ENCODE data around the gene ZGLP1.
A peak's percentile ranks its signal among the peaks of the same experiment; 100 is the strongest.

ZGLP1 gene

DNA sequence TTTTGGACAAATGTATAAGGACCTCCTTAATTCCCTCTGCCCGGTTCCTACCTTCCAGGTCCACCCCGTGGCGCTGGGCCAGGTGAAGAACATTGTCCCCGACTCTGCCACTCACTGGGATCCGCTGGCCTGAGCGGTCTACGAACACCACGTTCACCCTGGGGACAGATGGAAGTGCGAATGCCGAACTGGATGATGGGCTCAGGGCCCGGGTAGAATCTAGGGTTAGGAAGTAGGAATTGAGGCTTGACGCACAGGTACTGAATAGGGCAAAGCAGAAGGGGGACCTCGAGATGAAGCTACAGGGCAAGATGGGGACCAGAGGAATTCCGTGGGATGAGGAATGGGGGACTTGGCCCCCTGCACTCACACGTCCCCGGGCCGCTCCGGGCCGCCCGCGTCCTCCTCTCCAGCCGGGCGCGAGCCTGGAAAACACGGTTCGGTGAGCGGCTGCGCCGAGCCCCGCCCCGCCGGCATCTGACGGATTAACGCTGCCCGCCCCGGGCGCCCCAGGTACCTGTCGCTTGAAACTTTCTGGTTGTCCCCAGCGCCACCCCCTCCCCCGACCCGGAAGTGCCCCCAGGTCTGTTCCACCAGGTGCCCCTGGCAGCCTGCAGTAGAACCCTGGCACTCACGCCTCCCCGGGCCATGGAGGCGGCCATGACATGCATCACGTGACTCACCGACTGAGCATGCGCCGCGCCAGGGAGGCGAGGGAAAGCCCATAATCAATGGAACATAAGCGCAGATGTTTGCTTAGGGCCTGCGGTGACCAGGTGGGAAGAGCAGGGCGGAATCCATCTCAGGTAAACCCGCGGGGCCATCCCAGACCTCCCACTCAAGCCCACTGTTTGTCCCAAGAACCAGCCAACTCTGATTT lies 6.0 kb upstream of the ZGLP1 start, which contains the start of gene FDX2:
Gene FDX2 (minus strand): TSS at position 681 of the 880 bp plus-strand sequence. CDS start 19 bp downstream, at position 662.
- peak; percentile 85 to 93 for DNase-seq
- peak within 1 kb of the TSS; percentile 46 for H2BK5ac ChIP-seq (ENCODE audit: low read depth, low read length, poor library complexity)
- peak within 1 kb of the TSS; percentile 45 for H2BK12ac ChIP-seq (ENCODE audit: low read length)
- H3K9ac ChIP-seq (ENCODE audit: low read length): peak within 1 kb of the TSS; percentile 50
- peak within 1 kb of the TSS; percentile 75 for H3K18ac ChIP-seq (ENCODE audit: low read length)
- peak within 1 kb of the TSS; percentile 64 for H3K4ac ChIP-seq (ENCODE audit: low read depth, low read length)
- H3K14ac ChIP-seq (ENCODE audit: low read length): peak within 1 kb of the TSS; percentile 90
- WGBS (ENCODE audit: extremely low coverage, insufficient coverage, insufficient read length): no CpG with 5 or more reads among the region's 55 CpGs
- H3K23ac ChIP-seq (ENCODE audit: low read length): no peak within 1 kb of the TSS
- peak within 1 kb of the TSS; percentile 81 for H2AK5ac ChIP-seq (ENCODE audit: low read length)
- H3K79me2 ChIP-seq (ENCODE audit: control insufficient read depth, insufficient read depth, low read length, poor library complexity): peaks cover 6% of the 10 kb centered on the region
- H3K27ac ChIP-seq (ENCODE audit: low read depth, low read length): no peak within 1 kb of the TSS
- no peaks in the 10 kb centered on the region for H3K27me3 ChIP-seq (ENCODE audit: insufficient read depth, low read length)
- H3K4me3 ChIP-seq (ENCODE audit: low read depth, low read length): peak within 1 kb of the TSS; percentile 78
- peak within 1 kb of the TSS; percentile 55 for H4K91ac ChIP-seq (ENCODE audit: low read depth, low read length)
- H3K4me1 ChIP-seq (ENCODE audit: control insufficient read depth in 1 of 2, insufficient read depth in 2 of 2, low read length in 2 of 2): peaks cover 0 to 3% of the 10 kb centered on the region in 2 experiments
- H2AFZ ChIP-seq (ENCODE audit: insufficient read depth, low read length, poor library complexity): peak within 1 kb of the TSS; percentile 97
- H3K79me1 ChIP-seq (ENCODE audit: low read length): peaks cover 6% of the 10 kb centered on the region
- H4K8ac ChIP-seq (ENCODE audit: low read depth, low read length): peak within 1 kb of the TSS; percentile 92
- peak within 1 kb of the TSS; percentile 77 for H3K4me2 ChIP-seq (ENCODE audit: low read length)
- H4K12ac ChIP-seq (ENCODE audit: low read depth, low read length): peak within 1 kb of the TSS; percentile 95
- peaks cover 35 to 38% of the 10 kb centered on the region in 2 experiments for H3K36me3 ChIP-seq (ENCODE audit: control insufficient read depth in 1 of 2, insufficient read depth in 2 of 2, low read length in 2 of 2)
- no peaks in the 10 kb centered on the region for H3K9me3 ChIP-seq (ENCODE audit: insufficient read depth, low read depth, low read length)
- peak within 1 kb of the TSS; percentile 74 for H2BK120ac ChIP-seq (ENCODE audit: insufficient read depth, low read length, poor library complexity)

DNA sequence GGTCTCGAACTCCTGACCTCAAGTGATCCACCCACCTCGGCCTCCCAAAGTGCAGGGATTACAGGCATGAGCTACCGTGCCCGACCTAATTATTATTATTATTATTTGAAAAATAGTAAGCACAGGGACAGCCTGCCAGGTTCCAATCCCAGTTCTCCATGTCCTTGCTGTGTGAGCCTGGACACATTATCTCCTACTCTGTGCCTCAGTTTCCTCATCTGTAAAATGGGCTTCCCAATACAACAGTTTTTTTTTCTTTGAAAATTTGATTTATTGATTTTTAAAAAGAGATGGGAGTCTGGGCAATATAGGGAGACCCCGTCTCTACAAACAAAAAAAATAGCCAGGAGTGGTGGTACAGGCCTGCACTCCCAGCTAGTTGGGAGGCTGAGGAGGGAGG lies 3.3 kb downstream of the ZGLP1 start:
- Histone ChIP-seq H3K27ac (ENCODE audit: low read depth, low read length) (no peak overlapping the region), H3K4ac (ENCODE audit: low read depth, low read length) (no peak overlapping the region), H2BK120ac (ENCODE audit: insufficient read depth, low read length, poor library complexity) (no peak overlapping the region), H3K36me3 (ENCODE audit: control insufficient read depth in 1 of 2, insufficient read depth in 2 of 2, low read length in 2 of 2) (peaks cover 15 to 23% of the 10 kb centered on the region in 2 experiments), H3K9me3 (ENCODE audit: insufficient read depth, low read depth, low read length) (peaks cover 4% of the 10 kb centered on the region), H4K8ac (ENCODE audit: low read depth, low read length) (no peak overlapping the region), H3K18ac (ENCODE audit: low read length) (no peak overlapping the region), H2BK12ac (ENCODE audit: low read length) (no peak overlapping the region), H3K4me1 (ENCODE audit: control insufficient read depth in 1 of 2, insufficient read depth in 2 of 2, low read length in 2 of 2) (no peaks in the 10 kb centered on the region), H3K9ac (ENCODE audit: low read length) (no peak overlapping the region), H2BK5ac (ENCODE audit: low read depth, low read length, poor library complexity) (no peak overlapping the region), H3K27me3 (ENCODE audit: insufficient read depth, low read length) (no peaks in the 10 kb centered on the region), H2AK5ac (ENCODE audit: low read length) (no peak overlapping the region), H3K79me1 (ENCODE audit: low read length) (no peaks in the 10 kb centered on the region), H2AFZ (ENCODE audit: insufficient read depth, low read length, poor library complexity) (no peak overlapping the region), H3K79me2 (ENCODE audit: control insufficient read depth, insufficient read depth, low read length, poor library complexity) (no peaks in the 10 kb centered on the region), H4K91ac (ENCODE audit: low read depth, low read length) (no peak overlapping the region), H3K4me3 (ENCODE audit: low read depth, low read length) (no peak overlapping the region), H3K14ac (ENCODE audit: low read length) (no peak overlapping the region), H3K23ac (ENCODE audit: low read length) (no peak overlapping the region), H3K4me2 (ENCODE audit: low read length) (no peak overlapping the region), H4K12ac (ENCODE audit: low read depth, low read length) (no peak overlapping the region)
- DNase-seq: no peak
- no CpG with 5 or more reads among the region's 5 CpGs for WGBS (ENCODE audit: extremely low coverage, insufficient coverage, insufficient read length)

DNA sequence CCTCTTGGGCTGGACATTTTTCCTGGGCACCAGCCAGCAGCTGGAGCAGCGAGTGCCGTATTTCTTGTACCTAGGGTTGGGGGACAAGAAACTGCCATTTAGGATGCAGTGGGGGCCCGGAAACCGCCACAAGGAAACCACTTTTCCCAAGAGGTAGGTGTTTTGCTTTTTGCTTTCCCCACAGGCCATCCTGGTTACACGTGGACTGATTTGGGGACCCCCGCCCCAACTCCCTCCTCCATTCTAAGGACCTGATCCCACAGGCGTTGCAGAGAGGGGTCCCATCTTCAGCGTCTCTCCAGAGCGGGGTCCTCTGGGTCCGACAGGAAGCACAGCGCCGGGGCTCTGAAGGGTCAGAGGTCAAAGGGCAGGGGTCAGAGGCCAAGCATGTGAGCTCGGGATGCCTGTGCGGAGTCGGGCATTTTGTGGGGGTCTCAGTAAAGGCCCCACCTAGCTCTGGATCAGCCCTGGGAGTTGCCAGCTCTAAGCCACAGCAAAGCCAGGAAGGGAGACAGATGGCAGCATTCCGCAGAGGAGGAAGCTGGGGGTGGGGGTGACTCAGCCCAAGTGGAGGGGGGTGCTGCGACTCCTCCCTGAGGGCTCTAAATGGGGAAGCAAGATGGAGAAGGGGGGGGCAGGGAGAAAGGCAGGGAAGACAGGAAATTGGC lies 4.3 kb downstream of the ZGLP1 start:
- peaks cover 13 to 17% of the 10 kb centered on the region in 2 experiments for H3K36me3 ChIP-seq (ENCODE audit: control insufficient read depth in 1 of 2, insufficient read depth in 2 of 2, low read length in 2 of 2)
- H3K18ac ChIP-seq (ENCODE audit: low read length): no peak overlapping the region
- no peak overlapping the region for H2AK5ac ChIP-seq (ENCODE audit: low read length)
- H3K9ac ChIP-seq (ENCODE audit: low read length): no peak overlapping the region
- H3K9me3 ChIP-seq (ENCODE audit: insufficient read depth, low read depth, low read length): peaks cover 4% of the 10 kb centered on the region
- no peak for DNase-seq
- no peak overlapping the region for H3K4ac ChIP-seq (ENCODE audit: low read depth, low read length)
- no peak overlapping the region for H3K4me3 ChIP-seq (ENCODE audit: low read depth, low read length)
- H3K27me3 ChIP-seq (ENCODE audit: insufficient read depth, low read length): no peaks in the 10 kb centered on the region
- no peak overlapping the region for H2BK5ac ChIP-seq (ENCODE audit: low read depth, low read length, poor library complexity)
- no peak overlapping the region for H4K12ac ChIP-seq (ENCODE audit: low read depth, low read length)
- no CpG with 5 or more reads among the region's 17 CpGs for WGBS (ENCODE audit: extremely low coverage, insufficient coverage, insufficient read length)
- no peak overlapping the region for H3K4me2 ChIP-seq (ENCODE audit: low read length)
- no peaks in the 10 kb centered on the region for H3K79me1 ChIP-seq (ENCODE audit: low read length)
- no peaks in the 10 kb centered on the region for H3K79me2 ChIP-seq (ENCODE audit: control insufficient read depth, insufficient read depth, low read length, poor library complexity)
- H3K27ac ChIP-seq (ENCODE audit: low read depth, low read length): no peak overlapping the region
- no peak overlapping the region for H4K91ac ChIP-seq (ENCODE audit: low read depth, low read length)
- no peak overlapping the region for H2AFZ ChIP-seq (ENCODE audit: insufficient read depth, low read length, poor library complexity)
- no peak overlapping the region for H4K8ac ChIP-seq (ENCODE audit: low read depth, low read length)
- no peak overlapping the region for H3K23ac ChIP-seq (ENCODE audit: low read length)
- H2BK12ac ChIP-seq (ENCODE audit: low read length): no peak overlapping the region
- no peak overlapping the region for H3K14ac ChIP-seq (ENCODE audit: low read length)
- H3K4me1 ChIP-seq (ENCODE audit: control insufficient read depth in 1 of 2, insufficient read depth in 2 of 2, low read length in 2 of 2): no peaks in the 10 kb centered on the region
- H2BK120ac ChIP-seq (ENCODE audit: insufficient read depth, low read length, poor library complexity): no peak overlapping the region

DNA sequence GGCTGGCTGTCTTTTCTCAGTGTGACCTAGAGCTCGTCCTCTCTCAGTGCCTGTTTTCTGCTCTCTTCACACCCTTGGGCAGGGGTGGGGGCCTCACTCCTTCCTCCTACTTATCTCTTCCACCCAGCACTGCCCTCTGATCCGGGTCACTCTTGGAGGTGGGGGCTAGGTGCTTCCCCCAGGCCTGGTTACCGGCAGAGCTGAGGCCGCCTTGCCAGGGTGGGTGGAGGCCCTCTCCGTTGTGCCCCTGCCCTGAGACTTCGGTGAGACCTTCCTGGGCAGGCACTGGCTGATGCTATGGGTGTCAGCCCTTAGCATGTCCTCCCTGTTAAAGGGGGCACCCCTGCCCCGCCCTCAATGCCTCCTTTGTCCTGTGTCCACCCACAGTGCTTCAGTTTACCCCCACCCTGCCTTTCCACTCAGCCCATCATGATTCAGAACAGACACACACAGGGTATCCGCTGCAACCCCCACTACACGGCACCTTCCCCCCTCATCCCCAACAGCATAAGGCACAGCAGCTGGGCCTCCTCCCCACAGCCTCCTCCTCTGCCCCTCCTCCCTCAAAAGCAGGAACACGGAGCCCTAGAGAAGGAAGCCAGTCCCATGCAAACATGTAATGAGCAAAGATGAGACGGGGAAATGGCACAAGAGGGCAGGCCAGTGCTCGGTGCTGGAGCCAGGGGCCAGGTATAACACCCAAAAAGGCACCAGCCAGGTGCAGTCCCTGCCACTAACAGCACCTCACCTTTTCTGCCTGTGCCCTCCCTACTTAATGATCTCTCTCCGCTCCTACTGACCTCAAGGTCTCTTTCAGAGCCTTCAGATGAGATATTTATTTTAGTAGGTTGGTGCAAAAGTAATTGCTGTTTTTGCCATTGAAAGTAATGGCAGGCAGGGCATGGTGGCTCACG lies 9.8 kb downstream of the ZGLP1 start:
- H2BK5ac ChIP-seq (ENCODE audit: low read depth, low read length, poor library complexity): no peak overlapping the region
- no CpG with 5 or more reads among the region's 14 CpGs for WGBS (ENCODE audit: extremely low coverage, insufficient coverage, insufficient read length)

More for the DNA sequence above, 9.8 kb downstream of the ZGLP1 start:
- no peak overlapping the region for H2BK12ac ChIP-seq (ENCODE audit: low read length)
- no peak overlapping the region for H2AFZ ChIP-seq (ENCODE audit: insufficient read depth, low read length, poor library complexity)
- peaks cover 0 to 7% of the 10 kb centered on the region in 2 experiments for H3K36me3 ChIP-seq (ENCODE audit: control insufficient read depth in 1 of 2, insufficient read depth in 2 of 2, low read length in 2 of 2)
- H3K79me2 ChIP-seq (ENCODE audit: control insufficient read depth, insufficient read depth, low read length, poor library complexity): no peaks in the 10 kb centered on the region
- no peak overlapping the region for H2AK5ac ChIP-seq (ENCODE audit: low read length)
- H3K14ac ChIP-seq (ENCODE audit: low read length): no peak overlapping the region
- no peak overlapping the region for H3K27ac ChIP-seq (ENCODE audit: low read depth, low read length)
- H2BK120ac ChIP-seq (ENCODE audit: insufficient read depth, low read length, poor library complexity): no peak overlapping the region
- DNase-seq: no peak
- no peak overlapping the region for H4K91ac ChIP-seq (ENCODE audit: low read depth, low read length)
- no peak overlapping the region for H3K9ac ChIP-seq (ENCODE audit: low read length)
- H3K9me3 ChIP-seq (ENCODE audit: insufficient read depth, low read depth, low read length): peaks cover 14% of the 10 kb centered on the region
- no peak overlapping the region for H3K23ac ChIP-seq (ENCODE audit: low read length)
- H3K4me3 ChIP-seq (ENCODE audit: low read depth, low read length): peak overlapping the region; percentile 3
- no peak overlapping the region for H3K4me2 ChIP-seq (ENCODE audit: low read length)
- peaks cover 0 to 14% of the 10 kb centered on the region in 2 experiments for H3K4me1 ChIP-seq (ENCODE audit: control insufficient read depth in 1 of 2, insufficient read depth in 2 of 2, low read length in 2 of 2)
- H3K27me3 ChIP-seq (ENCODE audit: insufficient read depth, low read length): peaks cover 20% of the 10 kb centered on the region
- no peak overlapping the region for H3K18ac ChIP-seq (ENCODE audit: low read length)
- no peaks in the 10 kb centered on the region for H3K79me1 ChIP-seq (ENCODE audit: low read length)
- no peak overlapping the region for H3K4ac ChIP-seq (ENCODE audit: low read depth, low read length)
- H4K12ac ChIP-seq (ENCODE audit: low read depth, low read length): no peak overlapping the region
- no peak overlapping the region for H4K8ac ChIP-seq (ENCODE audit: low read depth, low read length)

Measured in trophoblast cell (in vitro differentiated cells and primary cell).